Right cardiac atrium (tissue), 5 donors: ENCODE data around the gene PHF2. TPM values are rescaled to one million over a fixed set of nuclear protein-coding genes. Genes with fewer than 3 reads are reported as not detected.

Experiments
- ATAC-seq, 2 donors: fragments of 200-7000 bp; cut with Tn5 transposase; one replicate each; pipeline versions ENCODE4 v1.8.0 to v1.9.1; 2020; ENCODE audit warnings: moderate library complexity in 2 of 2, mild to moderate bottlenecking in 1 of 2
- DNase-seq, 3 donors: peaks; one replicate each; pipeline ENCODE4 v3.0.0-alpha.2; 2020
- H3K27ac ChIP-seq: one replicate; pipeline ENCODE4 v1.5.1; 2013; ENCODE audit warnings: mild to moderate bottlenecking, low read length, control low read depth, moderate library complexity
- H3K27me3 ChIP-seq: one replicate; pipeline ENCODE4 v1.6.1; 2013; ENCODE audit not compliant: control insufficient read depth, insufficient read depth
- H3K4me1 ChIP-seq: one replicate; pipeline ENCODE4 v1.6.1; 2013; ENCODE audit warnings: low read length; ENCODE audit not compliant: control insufficient read depth, insufficient read depth
- H3K4me3 ChIP-seq: one replicate; pipeline ENCODE4 v1.5.1; 2013; ENCODE audit warnings: low read length, control low read depth
- H3K9me3 ChIP-seq: one replicate; pipeline ENCODE4 v1.6.1; 2013; ENCODE audit warnings: low read length; ENCODE audit not compliant: control insufficient read depth
- WGBS: extraction: QIAGEN DNeasy Blood & Tissue Kit; methylation state at CpG from one replicate; pipeline ENCODE4 v1.1.7; 2013; 5-methylcytosine and 5-hydroxymethylcytosine counted together
- intact Hi-C, 4 donors: fragments of 100-400 bp; cut with DNase I; formaldehyde crosslinking; loops; one replicate each; pipeline versions ENCODE4 v1.11.0 to v1.14.0; 2022 to 2023
- polyA plus RNA-seq: library from polyadenylated mRNA; stranded (reverse); fragments of 200-250 nt; gene quantifications from one replicate; pipeline ENCODE4 v1.2.3, GENCODE V29; 2013
- total RNA-seq, 4 donors: library from RNA; stranded (reverse); fragmentation: NEBNext Ultra II Directional; extraction: Animal tissue kit (Norgen Biotek cat#: 25700); gene quantifications; one replicate each; pipeline ENCODE4 v1.2.1, GENCODE V29; 2021
- donor health status: healthy with polysubstance abuse.
- donor health status: DM: no; HTN: yes; CAD: no.
- donor health status: DM: no; HTN: no; CAD: no.
- donor health status: DM: no; HTN: yes; CAD: no; lungs with severe emphysema.
- donor health status: DM: yes; HTN: yes; CAD: no.

Gene PHF2
- total and polyA plus RNA-seq, 5 donors: 28.3 to 32.4 (median 31.4) TPM

DNA sequence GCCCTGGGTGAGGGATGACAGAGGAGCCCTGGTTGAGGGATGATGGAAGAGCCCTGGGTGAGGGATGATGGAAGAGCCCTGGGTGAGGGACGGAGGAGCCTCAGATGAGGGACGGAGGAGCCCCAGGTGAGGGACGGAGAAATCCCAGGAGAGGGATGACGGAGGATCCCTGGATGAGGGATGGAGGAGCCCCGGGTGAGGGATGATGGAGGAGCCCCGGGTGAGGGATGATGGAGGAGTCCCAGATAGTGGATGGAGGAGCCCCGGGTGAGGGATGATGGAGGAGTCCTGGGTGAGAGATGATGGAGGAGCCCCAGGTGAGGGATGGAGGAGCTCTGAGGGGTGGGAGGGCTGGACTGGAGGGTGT, 10.9 kb downstream of the PHF2 start:
- Histone ChIP-seq H3K4me3 (no peak overlapping the region), H3K27me3 (no peaks in the 10 kb centered on the region), H3K9me3 (no peaks in the 10 kb centered on the region), H3K4me1 (peaks cover 25% of the 10 kb centered on the region), H3K27ac (no peak overlapping the region)
- 93% methylated on average over 7 of the region's 7 CpGs for WGBS
- DNase-seq (peak in 1 of 3 donors; percentile 9), ATAC-seq (no peak)
- intact Hi-C loops: no loop called here

- Histone ChIP-seq H3K27ac (no peak overlapping the region), H3K4me1 (peaks cover 23% of the 10 kb centered on the region), H3K9me3 (no peaks in the 10 kb centered on the region), H3K27me3 (no peaks in the 10 kb centered on the region), H3K4me3 (no peak overlapping the region)
- no peak for DNase-seq
- intact Hi-C loops: no loop called here
- 89% methylated on average over 11 of the region's 11 CpGs for WGBS
- ATAC-seq: peak in 1 of 2 donors; percentile 27
Measured at GRCh38 chr9:93587651-93588347, 11.4 kb downstream of the PHF2 start.

GRCh38 chr9:93588641-93589609, 12.5 kb downstream of the PHF2 start:
- intact Hi-C loops: no loop called here
- 81% methylated on average over 12 of the region's 12 CpGs for WGBS
- no peak overlapping the region for H3K27ac ChIP-seq
- no peaks in the 10 kb centered on the region for H3K9me3 ChIP-seq
- no peak for DNase-seq
- no peak for ATAC-seq
- no peak overlapping the region for H3K4me3 ChIP-seq
- no peaks in the 10 kb centered on the region for H3K27me3 ChIP-seq
- H3K4me1 ChIP-seq: peaks cover 23% of the 10 kb centered on the region

GRCh38 chr9:93589688-93590087, 13.3 kb downstream of the PHF2 start:
- H3K4me1 ChIP-seq: peaks cover 26% of the 10 kb centered on the region
- WGBS: 18% methylated on average over 8 of the region's 8 CpGs
- DNase-seq (no peak), ATAC-seq (no peak)
- no peaks in the 10 kb centered on the region for H3K9me3 ChIP-seq
- H3K4me3 ChIP-seq: no peak overlapping the region
- intact Hi-C loops: no loop called here
- H3K27me3 ChIP-seq: no peaks in the 10 kb centered on the region
- H3K27ac ChIP-seq: no peak overlapping the region

DNA sequence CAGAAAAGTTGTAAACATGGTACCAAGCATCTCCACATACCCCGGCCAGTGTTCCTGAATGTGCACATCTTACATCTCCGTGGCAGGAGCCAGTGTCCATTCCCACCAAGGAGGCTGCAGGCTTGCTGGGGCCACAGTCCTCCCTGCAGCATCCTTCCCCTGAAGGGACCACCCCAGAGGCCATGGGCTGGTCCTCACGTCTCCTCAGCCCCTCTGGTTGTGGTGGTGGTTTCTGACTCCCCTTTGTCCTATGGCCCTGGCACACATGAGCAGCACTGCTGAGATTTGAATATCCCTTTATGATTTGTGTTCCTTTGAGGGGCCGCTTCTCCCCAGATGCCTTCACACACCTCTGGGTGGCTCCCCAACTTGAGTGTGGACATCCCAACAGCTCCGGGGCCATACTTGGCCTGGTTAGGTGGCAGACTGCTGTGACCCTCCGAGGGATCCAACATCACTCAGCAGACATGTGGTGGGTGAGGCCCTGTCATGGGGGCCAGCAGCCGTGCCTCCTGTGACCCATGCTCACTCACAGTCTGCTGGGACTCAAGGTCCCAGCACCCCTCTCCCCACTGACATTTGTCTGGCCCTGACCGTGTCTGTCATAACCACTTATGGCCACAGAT, 14.3 kb downstream of the PHF2 start:
- 70% methylated on average over 8 of the region's 8 CpGs for WGBS
- ATAC-seq (no peak), DNase-seq (no peak)
- H3K9me3 ChIP-seq: no peaks in the 10 kb centered on the region
- H3K27me3 ChIP-seq: no peaks in the 10 kb centered on the region
- intact Hi-C loops: no loop called here
- H3K4me1 ChIP-seq: peaks cover 26% of the 10 kb centered on the region
- no peak overlapping the region for H3K27ac ChIP-seq
- no peak overlapping the region for H3K4me3 ChIP-seq

DNA sequence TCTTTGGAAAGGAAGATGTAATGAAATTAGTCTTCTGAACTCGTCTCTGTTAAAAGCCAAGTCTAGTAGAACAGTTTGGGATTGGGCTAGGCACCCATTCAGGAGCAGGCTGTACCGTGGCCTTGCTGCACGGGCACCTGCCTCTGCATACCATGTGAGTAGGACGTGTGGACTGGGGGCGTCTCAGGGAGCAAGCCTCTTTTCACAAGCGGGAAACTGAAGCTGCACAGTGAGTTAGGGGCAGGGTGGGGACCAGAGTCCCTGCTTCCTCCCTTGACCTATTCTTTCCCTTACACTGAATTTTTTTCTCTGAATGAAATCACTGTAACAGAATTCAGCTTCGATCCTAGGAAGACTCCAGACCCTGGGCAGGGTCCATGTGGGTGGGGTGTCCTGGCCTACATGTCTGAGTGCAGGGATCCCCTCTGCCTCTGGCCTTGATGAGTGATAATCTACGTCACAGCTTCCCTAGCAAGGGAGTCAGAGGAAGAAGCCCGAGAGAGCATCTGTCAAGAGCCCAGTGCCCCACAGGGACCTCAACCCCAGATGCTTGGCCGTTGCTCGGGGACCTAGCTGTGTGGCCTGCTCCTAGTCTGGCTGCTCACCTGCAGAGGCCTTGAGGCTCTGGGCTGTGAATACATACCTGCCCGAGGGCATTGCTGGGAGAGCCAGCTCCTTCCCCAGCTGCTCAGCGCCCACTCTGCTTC, 15.1 kb downstream of the PHF2 start:
- no peak overlapping the region for H3K27ac ChIP-seq
- H3K4me1 ChIP-seq: peaks cover 19% of the 10 kb centered on the region
- H3K4me3 ChIP-seq: no peak overlapping the region
- H3K27me3 ChIP-seq: no peaks in the 10 kb centered on the region
- DNase-seq: no peak
- ATAC-seq: no peak
- intact Hi-C loops: no loop called here
- no peaks in the 10 kb centered on the region for H3K9me3 ChIP-seq
- WGBS: 65% methylated on average over 13 of the region's 13 CpGs

DNA sequence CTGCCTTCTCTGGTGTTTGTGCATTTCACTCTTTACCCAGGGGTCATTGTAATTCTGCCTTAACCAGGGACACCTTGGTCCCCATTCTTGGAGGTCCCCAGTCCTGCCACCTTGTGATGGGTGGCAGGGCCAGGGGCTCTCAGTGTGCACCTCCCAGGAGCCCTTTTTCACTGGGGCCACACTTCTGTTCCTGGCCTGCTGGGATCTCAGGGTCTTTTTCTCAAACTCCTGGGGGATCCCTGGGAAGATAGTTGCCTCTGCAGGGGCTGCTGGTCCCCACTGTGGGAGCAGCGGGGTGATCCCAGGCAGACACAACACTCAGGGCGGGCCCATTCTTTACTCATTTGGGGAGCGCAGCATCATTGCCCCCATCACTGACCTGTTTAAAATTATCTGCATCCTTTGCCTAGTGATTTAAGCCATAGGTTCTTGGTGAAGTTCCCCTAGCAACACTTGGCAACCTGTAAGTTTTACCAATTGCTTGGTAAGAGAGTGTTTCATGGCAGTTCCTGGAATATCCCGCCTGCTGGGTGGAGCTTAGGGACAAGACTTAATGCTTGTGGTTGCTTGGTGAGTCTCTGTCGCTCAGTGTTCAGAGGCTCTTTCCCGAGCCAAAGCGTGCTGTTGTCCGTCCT, 15.7 kb downstream of the PHF2 start:
- no peaks in the 10 kb centered on the region for H3K27me3 ChIP-seq
- intact Hi-C loops: no loop called here
- DNase-seq (no peak), ATAC-seq (no peak)
- WGBS: 91% methylated on average over 8 of the region's 8 CpGs
- H3K9me3 ChIP-seq: no peaks in the 10 kb centered on the region
- H3K4me1 ChIP-seq: peaks cover 15% of the 10 kb centered on the region
- no peak overlapping the region for H3K27ac ChIP-seq
- H3K4me3 ChIP-seq: no peak overlapping the region

DNA sequence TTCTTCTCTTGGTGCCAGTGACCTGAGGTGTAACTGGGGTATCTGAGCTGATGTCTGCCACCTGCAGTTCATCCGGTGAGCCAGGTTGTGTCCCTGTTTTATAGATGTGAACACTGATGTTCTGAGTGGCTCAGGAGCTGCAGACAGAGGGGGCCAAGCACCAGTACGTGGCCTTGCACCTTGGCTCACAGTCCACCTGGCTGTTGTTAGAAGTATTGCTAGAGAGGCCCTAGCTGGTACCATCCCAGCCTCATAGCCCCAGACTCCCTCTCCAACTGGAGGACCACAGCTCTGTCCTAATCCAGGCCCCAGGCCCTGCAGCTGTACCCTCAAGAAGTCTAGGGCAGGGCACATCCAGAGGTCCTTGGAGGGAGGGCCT, 16.2 kb downstream of the PHF2 start:
- ATAC-seq: no peak
- no peaks in the 10 kb centered on the region for H3K27me3 ChIP-seq
- peaks cover 17% of the 10 kb centered on the region for H3K4me1 ChIP-seq
- 68% methylated on average over 2 of the region's 2 CpGs for WGBS
- H3K9me3 ChIP-seq: no peaks in the 10 kb centered on the region
- no peak for DNase-seq
- H3K27ac ChIP-seq: no peak overlapping the region
- intact Hi-C loops: no loop called here
- H3K4me3 ChIP-seq: no peak overlapping the region

- H3K27ac ChIP-seq: no peak overlapping the region
- WGBS: 78% methylated on average over 2 of the region's 2 CpGs
- H3K4me1 ChIP-seq: peaks cover 17% of the 10 kb centered on the region
- H3K27me3 ChIP-seq: no peaks in the 10 kb centered on the region
- no peak for DNase-seq
- intact Hi-C loops: no loop called here
- no peak for ATAC-seq
- no peak overlapping the region for H3K4me3 ChIP-seq
- no peaks in the 10 kb centered on the region for H3K9me3 ChIP-seq
Measured at GRCh38 chr9:93593144-93593658, 16.8 kb downstream of the PHF2 start.

- 50% methylated on average over 9 of the region's 9 CpGs for WGBS
- intact Hi-C loops: no loop called here
- H3K9me3 ChIP-seq: no peaks in the 10 kb centered on the region
- H3K4me1 ChIP-seq: peaks cover 18% of the 10 kb centered on the region
- H3K4me3 ChIP-seq: no peak overlapping the region
- H3K27ac ChIP-seq: peak overlapping the region; percentile 13
- DNase-seq (peak in 2 of 3 donors; percentile 54 to 73), ATAC-seq (peak; percentile 6 to 68)
- H3K27me3 ChIP-seq: no peaks in the 10 kb centered on the region
Measured at GRCh38 chr9:93594041-93594756, 17.8 kb downstream of the PHF2 start.
